Fibroblast of the aortic adventitia (primary cell): Measurements from ENCODE around the gene ADARB2. TPM values are rescaled to one million over a fixed set of nuclear protein-coding genes. Genes with fewer than 3 reads are reported as not detected.

Experiments used
- DNase-seq: peaks from one replicate; pipeline ENCODE4 v3.0.0-alpha.2; 2010; ENCODE audit warnings: low read depth
- H3K4me3 ChIP-seq: 2 replicates; pipeline ENCODE4 v1.5.1; 2011; ENCODE audit warnings: low read depth, mild to moderate bottlenecking, control low read depth, low read length, moderate library complexity
- CTCF ChIP-seq: IDR thresholded peaks from 2 replicates; pipeline ENCODE4 v1.5.1; 2011; ENCODE audit warnings: mild to moderate bottlenecking, low read length, control low read depth, inconsistent platforms; ENCODE audit not compliant: insufficient read depth
- total RNA-seq: library from RNA; depleted of rRNA; stranded (reverse); fragments of >200 nt; gene quantifications from 2 replicates; pipeline ENCODE4 v1.2.3, GENCODE V29; 2012; ENCODE audit warnings: low replicate concordance

Gene ADARB2
- total RNA-seq, 1 donor = not detected

- no peak overlapping the region for H3K4me3 ChIP-seq
- no peak for TF ChIP-seq CTCF
- no peak for DNase-seq
Observed at GRCh38 chr10:1266033-1266802, 471.1 kb downstream of the ADARB2 start.

- H3K4me3 ChIP-seq = no peak overlapping the region
- no peak for DNase-seq
Observed at GRCh38 chr10:1264001-1264400, 473.3 kb downstream of the ADARB2 start.

GRCh38 chr10:1257274-1257673, 480.1 kb downstream of the ADARB2 start:
- no peak for DNase-seq
- no peak overlapping the region for H3K4me3 ChIP-seq
- no peak for TF ChIP-seq CTCF

More at GRCh38 chr10:1264001-1264400, 473.3 kb downstream of the ADARB2 start:
- no peak for TF ChIP-seq CTCF

GRCh38 chr10:1256432-1256725, 480.9 kb downstream of the ADARB2 start:
- TF ChIP-seq CTCF = no peak
- H3K4me3 ChIP-seq = no peak overlapping the region

GRCh38 chr10:1255600-1256431, 481.5 kb downstream of the ADARB2 start:
- H3K4me3 ChIP-seq = no peak overlapping the region
- TF ChIP-seq CTCF = no peak
- DNase-seq = no peak

More at GRCh38 chr10:1256432-1256725, 480.9 kb downstream of the ADARB2 start:
- DNase-seq = no peak

- DNase-seq = no peak
Observed at GRCh38 chr10:1255118-1255517, 482.2 kb downstream of the ADARB2 start.

More at GRCh38 chr10:1255118-1255517, 482.2 kb downstream of the ADARB2 start:
- no peak for TF ChIP-seq CTCF
- no peak overlapping the region for H3K4me3 ChIP-seq
